Omental fat pad (tissue), 4 donors: Measurements from ENCODE around the gene SH3TC1. TPM values are rescaled to one million over a fixed set of nuclear protein-coding genes. Genes with fewer than 3 reads are reported as not detected.

Experiments
- ATAC-seq: fragments of 150-250 bp; one replicate; pipeline ENCODE4 v1.9.1; 2016; ENCODE audit warnings: mild to moderate bottlenecking, moderate library complexity; ENCODE audit not compliant: low FRiP score
- DNase-seq: peaks from one replicate; pipeline ENCODE4 v3.0.0-alpha.2; 2019; ENCODE audit warnings: low spot score
- total RNA-seq, 4 donors: library from RNA; depleted of rRNA; stranded (reverse); fragments of >200 nt; gene quantifications; one replicate each; pipeline ENCODE4 v1.1.0, GENCODE V29; 2016
- TF ChIP-seq, protein P1 (sequence below), 3 donors: fragments of 450-650 bp; IDR thresholded peaks; one replicate each; pipeline ENCODE4 v1.5.1; 2016 to 2017; ENCODE audit warnings: antibody characterized with exemption in 3 of 3, mild to moderate bottlenecking in 3 of 3, moderate library complexity in 2 of 3

SH3TC1 gene
- total RNA-seq, 4 donors from 2014 or later = 23.0 to 70.3 (median 29.1) TPM

- TF ChIP-seq, protein P1, sequence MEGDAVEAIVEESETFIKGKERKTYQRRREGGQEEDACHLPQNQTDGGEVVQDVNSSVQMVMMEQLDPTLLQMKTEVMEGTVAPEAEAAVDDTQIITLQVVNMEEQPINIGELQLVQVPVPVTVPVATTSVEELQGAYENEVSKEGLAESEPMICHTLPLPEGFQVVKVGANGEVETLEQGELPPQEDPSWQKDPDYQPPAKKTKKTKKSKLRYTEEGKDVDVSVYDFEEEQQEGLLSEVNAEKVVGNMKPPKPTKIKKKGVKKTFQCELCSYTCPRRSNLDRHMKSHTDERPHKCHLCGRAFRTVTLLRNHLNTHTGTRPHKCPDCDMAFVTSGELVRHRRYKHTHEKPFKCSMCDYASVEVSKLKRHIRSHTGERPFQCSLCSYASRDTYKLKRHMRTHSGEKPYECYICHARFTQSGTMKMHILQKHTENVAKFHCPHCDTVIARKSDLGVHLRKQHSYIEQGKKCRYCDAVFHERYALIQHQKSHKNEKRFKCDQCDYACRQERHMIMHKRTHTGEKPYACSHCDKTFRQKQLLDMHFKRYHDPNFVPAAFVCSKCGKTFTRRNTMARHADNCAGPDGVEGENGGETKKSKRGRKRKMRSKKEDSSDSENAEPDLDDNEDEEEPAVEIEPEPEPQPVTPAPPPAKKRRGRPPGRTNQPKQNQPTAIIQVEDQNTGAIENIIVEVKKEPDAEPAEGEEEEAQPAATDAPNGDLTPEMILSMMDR (IDR thresholded peaks at IDR 0.05) = no peak
- no peak for ATAC-seq
- no peak for DNase-seq
These were observed 65.0 kb downstream of the SH3TC1 start for GRCh38 chr4:8264106-8264505.

GRCh38 chr4:8265171-8265929 lies 66.3 kb downstream of the SH3TC1 start:
- no peak for DNase-seq
- TF ChIP-seq, protein P1 (IDR thresholded peaks at IDR 0.05) = no peak
- ATAC-seq = no peak

GRCh38 chr4:8266088-8266487 lies 67.0 kb downstream of the SH3TC1 start:
- ATAC-seq (no peak), DNase-seq (no peak)
- TF ChIP-seq, protein P1 (IDR thresholded peaks at IDR 0.05) = no peak

DNA sequence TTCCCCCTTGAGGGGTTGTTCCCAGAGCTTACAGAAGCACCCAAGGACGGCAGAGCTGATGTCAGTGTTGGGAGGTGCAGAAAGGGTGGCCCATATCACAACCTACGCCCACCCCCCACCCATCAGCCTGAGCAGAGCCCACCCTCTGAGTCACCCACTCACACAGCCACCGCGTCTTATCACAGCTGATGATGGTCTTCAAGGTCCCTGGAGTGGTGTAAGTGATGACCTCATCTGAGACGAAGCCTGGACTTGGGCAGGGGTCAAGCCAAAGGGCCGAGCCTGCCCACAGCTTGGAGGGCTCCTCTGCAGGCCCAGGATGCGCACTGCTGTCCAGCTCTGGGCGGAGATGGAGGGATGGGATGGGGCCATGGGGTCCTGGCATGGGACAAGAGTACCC lies 67.4 kb downstream of the SH3TC1 start:
- DNase-seq (no peak), ATAC-seq (no peak)
- TF ChIP-seq, protein P1 (IDR thresholded peaks at IDR 0.05) = no peak

- ATAC-seq = peak; percentile 63
- TF ChIP-seq, protein P1 (IDR thresholded peaks at IDR 0.05) = no peak
- DNase-seq = peak; percentile 44
These were observed 68.0 kb downstream of the SH3TC1 start for GRCh38 chr4:8267077-8267476.

DNA sequence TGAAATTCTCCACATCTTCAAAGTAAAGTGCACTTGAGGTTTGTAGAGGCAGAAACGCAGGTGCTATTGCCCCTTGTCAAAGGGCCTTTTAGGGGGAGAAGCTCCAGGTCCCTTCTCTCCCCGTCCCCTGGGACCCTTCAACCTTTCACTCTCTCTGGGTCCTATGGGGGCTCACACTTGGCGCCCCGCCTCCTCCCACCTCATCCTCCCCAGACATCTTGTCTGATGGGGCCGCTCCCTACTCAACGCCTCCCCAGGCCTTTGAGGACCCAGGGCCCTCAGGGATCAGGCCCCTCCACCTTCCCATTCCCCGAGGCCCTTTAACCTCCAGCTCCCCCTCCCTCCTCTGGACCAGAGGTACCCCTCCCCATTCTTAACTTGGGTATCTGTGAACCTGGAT lies 69.1 kb downstream of the SH3TC1 start:
- DNase-seq = no peak
- TF ChIP-seq, protein P1 (IDR thresholded peaks at IDR 0.05) = no peak
- ATAC-seq = no peak

DNA sequence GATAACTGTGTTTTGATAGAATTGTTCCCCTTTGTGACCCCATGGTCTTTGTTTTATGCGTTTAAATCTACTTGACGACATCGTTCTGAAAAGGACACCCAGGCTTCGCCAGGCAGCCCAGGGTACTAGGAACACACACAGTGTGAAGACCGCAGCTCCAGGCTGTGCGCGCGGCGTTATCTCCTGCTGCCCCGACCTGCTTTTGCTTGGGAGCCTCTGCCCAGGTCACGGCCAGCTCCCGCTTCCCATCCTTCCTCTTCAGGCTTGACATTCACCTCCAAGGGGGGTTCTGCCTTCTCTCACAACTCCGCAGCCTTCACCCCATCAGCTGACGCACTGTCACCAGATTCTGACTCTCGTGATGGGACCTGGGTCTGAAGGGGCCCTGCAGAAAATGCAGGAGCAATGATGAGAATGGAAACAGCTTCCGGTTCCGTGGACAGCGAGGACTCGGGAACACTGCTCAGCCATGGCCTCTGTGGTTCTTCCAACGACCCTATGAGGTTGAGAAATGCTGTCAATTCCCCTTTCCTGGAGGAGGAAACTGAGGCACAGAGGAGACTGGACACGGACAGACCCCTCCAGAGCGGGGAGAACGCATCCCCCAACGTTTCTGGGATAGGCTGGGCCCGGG lies 69.9 kb downstream of the SH3TC1 start:
- ATAC-seq (no peak), DNase-seq (no peak)
- TF ChIP-seq, protein P1 (IDR thresholded peaks at IDR 0.05) = no peak
